ENCODE measurements around the gene CITED1. TPM values are rescaled to one million over a fixed set of nuclear protein-coding genes. Genes with fewer than 3 reads are reported as not detected.

Gene CITED1
- total and polyA plus RNA-seq, 2 of the 13 experiments (the other 11 are each of a cell fraction or from before 2014, with no cell fraction given) = 0.09 TPM; not detected in 1

GRCh38 chrX:72268597-72269365 lies 36.9 kb downstream of the CITED1 start:
- Histone ChIP-seq H3K36me3 (replicated peaks in 1 of 2; ENCODE audit: control insufficient read depth in 1 of 2, insufficient read depth in 2 of 2, low read length in 2 of 2) (peaks cover 2 to 25% of the 10 kb centered on the region in 2 experiments), H3K27ac (ENCODE audit: extremely low read length, insufficient read depth, low read length) (no peak overlapping the region), H3K79me2 (ENCODE audit: insufficient read depth, low read length) (no peaks in the 10 kb centered on the region), H4K20me1 (ENCODE audit: insufficient read depth, low read length) (peaks cover 13% of the 10 kb centered on the region; the same call in 1 of the 2 replicates), H3K4me2 (ENCODE audit: low read depth, low read length) (no peak overlapping the region), H3K9me3 (ENCODE audit: low read length) (no peaks in the 10 kb centered on the region), H2AFZ (ENCODE audit: low read length) (no peak overlapping the region), H3K4me1 (ENCODE audit: insufficient read depth, low read length) (peaks cover 12% of the 10 kb centered on the region), H3K4me3 (replicated peaks in 1 of 3; ENCODE audit: insufficient read depth in 1 of 3, low read depth in 2 of 3, low read length in 3 of 3) (no peak overlapping the region), H3K27me3 (ENCODE audit: control insufficient read depth in 1 of 2, insufficient read depth in 2 of 2, low read length in 2 of 2) (no peaks in the 10 kb centered on the region), H3K9ac (ENCODE audit: insufficient read depth, low read depth, low read length) (no peak overlapping the region)
- no TSS peak for BruUV-seq (replicated peaks)
- WGBS (ENCODE audit: low lambda C conversion rate) = 80% methylated on average over 1 of the region's 2 CpGs
- intact Hi-C loops (cut with micrococcal nuclease; ENCODE audit: unreplicated experiment) = no loop called here
- CTCF ChIA-PET (ENCODE audit: low intra/inter-chr PET ratio, low total read pairs) = no interaction called here
- TF ChIP-seq MEIS1 (CRISPR knock-in tag; IDR thresholded peaks at IDR 0.05; ENCODE audit: borderline replicate concordance) = no peak
- TF ChIP-seq POLR2AphosphoS5 (IDR thresholded peaks at IDR 0.05; ENCODE audit: low read depth, low read length) = peak; percentile 10; the same call in 1 of the 2 replicates
- FAIRE-seq = no peak
- no peak for ATAC-seq
- POLR2A ChIA-PET = interaction anchor here (2.1 kb wide), 1 partner anchor 8 kb away, joined by 6 read pairs; the partner anchor contains the start of gene RPS4X
- no peak for DNase-seq (ENCODE audit: low spot score)
- in situ Hi-C loops (cut with HindIII; ENCODE audit: extremely low pct_ligation_motif_present, low pct_unique_long_range_greater_than_20kb) = no loop called here

- H3K36me3 ChIP-seq (replicated peaks in 1 of 2; ENCODE audit: control insufficient read depth in 1 of 2, insufficient read depth in 2 of 2, low read length in 2 of 2) = peaks cover 0 to 2% of the 10 kb centered on the region in 2 experiments; a peak in 2 of 5 replicates
- no peak overlapping the region for H2AFZ ChIP-seq (ENCODE audit: low read length)
- CTCF ChIA-PET (ENCODE audit: low intra/inter-chr PET ratio, low total read pairs) = no interaction called here
- H3K4me3 ChIP-seq (replicated peaks in 1 of 3; ENCODE audit: insufficient read depth in 1 of 3, low read depth in 2 of 3, low read length in 3 of 3) = no peak overlapping the region
- no peaks in the 10 kb centered on the region for H3K9me3 ChIP-seq (ENCODE audit: low read length)
- POLR2A ChIA-PET = no interaction called here
- DNase-seq (ENCODE audit: low spot score) = no peak
- intact Hi-C loops (cut with micrococcal nuclease; ENCODE audit: unreplicated experiment) (no loop called here), in situ Hi-C loops (cut with HindIII; ENCODE audit: extremely low pct_ligation_motif_present, low pct_unique_long_range_greater_than_20kb) (no loop called here)
- WGBS (ENCODE audit: low lambda C conversion rate) = 97% methylated on average over 3 of the region's 3 CpGs
- H3K9ac ChIP-seq (ENCODE audit: insufficient read depth, low read depth, low read length) = no peak overlapping the region
- H3K4me2 ChIP-seq (ENCODE audit: low read depth, low read length) = no peak overlapping the region
- no peak overlapping the region for H3K27ac ChIP-seq (ENCODE audit: extremely low read length, insufficient read depth, low read length)
- peaks cover 21% of the 10 kb centered on the region for H3K4me1 ChIP-seq (ENCODE audit: insufficient read depth, low read length)
- H4K20me1 ChIP-seq (ENCODE audit: insufficient read depth, low read length) = peaks cover 3% of the 10 kb centered on the region; the same call in 1 of the 2 replicates
- no peak for ATAC-seq
- no peaks in the 10 kb centered on the region for H3K79me2 ChIP-seq (ENCODE audit: insufficient read depth, low read length)
- BruUV-seq (replicated peaks) = no TSS peak
- H3K27me3 ChIP-seq (ENCODE audit: control insufficient read depth in 1 of 2, insufficient read depth in 2 of 2, low read length in 2 of 2) = no peaks in the 10 kb centered on the region
- FAIRE-seq = no peak
- TF ChIP-seq ATF6 (CRISPR knock-in tag; conservative IDR thresholded peaks at IDR 0.05) = no peak
- no peak for TF ChIP-seq MATR3 (CRISPR knock-in tag; IDR thresholded peaks at IDR 0.05)
- no peak for TF ChIP-seq RERE (CRISPR knock-in tag; IDR thresholded peaks at IDR 0.05; ENCODE audit: low read depth)
- no peak for TF ChIP-seq ATF1 (CRISPR knock-in tag; IDR thresholded peaks at IDR 0.05)
Observed at GRCh38 chrX:72265263-72265662, 40.5 kb downstream of the CITED1 start.
